ENCODE measurements around the gene CARD11.
"Not testable (repeated sequence)": the region's sequence is repeated elsewhere in the genome, so short reads cannot be mapped to it uniquely, and the experiment has no call there.

Gene CARD11

DNA sequence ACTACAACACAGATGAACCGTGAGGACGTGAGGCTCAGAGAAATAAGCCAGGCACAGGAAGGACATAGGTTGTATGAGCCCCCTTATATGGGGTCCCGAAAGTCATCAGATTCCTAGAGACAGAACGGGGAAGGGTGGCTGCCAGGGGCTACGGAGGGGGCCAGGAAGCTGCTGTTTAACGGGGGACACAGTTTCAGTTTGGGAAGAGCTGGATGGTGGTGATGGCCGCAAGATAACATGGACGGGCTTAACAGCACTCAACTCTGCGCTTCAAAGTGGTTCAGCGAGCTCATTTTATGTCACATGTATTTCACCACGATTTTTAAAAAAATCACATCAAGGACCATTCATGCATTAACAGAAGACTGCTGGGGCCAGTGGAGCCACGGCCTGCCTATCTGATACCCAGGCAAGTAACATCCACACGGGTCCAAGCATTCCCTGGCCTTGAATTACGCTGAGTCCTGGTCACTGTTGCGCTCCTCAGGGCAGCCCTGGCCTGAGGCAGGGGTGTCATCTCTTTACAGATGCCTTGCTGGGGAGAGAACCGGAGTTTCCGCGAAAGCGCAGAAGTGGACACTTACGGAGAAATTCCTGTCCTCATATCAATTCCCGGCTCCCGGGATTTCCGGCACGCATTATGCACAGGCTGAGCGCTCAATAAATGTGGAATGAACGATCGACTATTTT, 1.5 kb downstream of the CARD11 start:
- no peak overlapping the region for H3K27ac ChIP-seq
- no peak for TF ChIP-seq ZFX (IDR thresholded peaks at IDR 0.05)
- TF ChIP-seq, protein P1, sequence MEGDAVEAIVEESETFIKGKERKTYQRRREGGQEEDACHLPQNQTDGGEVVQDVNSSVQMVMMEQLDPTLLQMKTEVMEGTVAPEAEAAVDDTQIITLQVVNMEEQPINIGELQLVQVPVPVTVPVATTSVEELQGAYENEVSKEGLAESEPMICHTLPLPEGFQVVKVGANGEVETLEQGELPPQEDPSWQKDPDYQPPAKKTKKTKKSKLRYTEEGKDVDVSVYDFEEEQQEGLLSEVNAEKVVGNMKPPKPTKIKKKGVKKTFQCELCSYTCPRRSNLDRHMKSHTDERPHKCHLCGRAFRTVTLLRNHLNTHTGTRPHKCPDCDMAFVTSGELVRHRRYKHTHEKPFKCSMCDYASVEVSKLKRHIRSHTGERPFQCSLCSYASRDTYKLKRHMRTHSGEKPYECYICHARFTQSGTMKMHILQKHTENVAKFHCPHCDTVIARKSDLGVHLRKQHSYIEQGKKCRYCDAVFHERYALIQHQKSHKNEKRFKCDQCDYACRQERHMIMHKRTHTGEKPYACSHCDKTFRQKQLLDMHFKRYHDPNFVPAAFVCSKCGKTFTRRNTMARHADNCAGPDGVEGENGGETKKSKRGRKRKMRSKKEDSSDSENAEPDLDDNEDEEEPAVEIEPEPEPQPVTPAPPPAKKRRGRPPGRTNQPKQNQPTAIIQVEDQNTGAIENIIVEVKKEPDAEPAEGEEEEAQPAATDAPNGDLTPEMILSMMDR (conservative IDR thresholded peaks at IDR 0.05), result no peak

DNA sequence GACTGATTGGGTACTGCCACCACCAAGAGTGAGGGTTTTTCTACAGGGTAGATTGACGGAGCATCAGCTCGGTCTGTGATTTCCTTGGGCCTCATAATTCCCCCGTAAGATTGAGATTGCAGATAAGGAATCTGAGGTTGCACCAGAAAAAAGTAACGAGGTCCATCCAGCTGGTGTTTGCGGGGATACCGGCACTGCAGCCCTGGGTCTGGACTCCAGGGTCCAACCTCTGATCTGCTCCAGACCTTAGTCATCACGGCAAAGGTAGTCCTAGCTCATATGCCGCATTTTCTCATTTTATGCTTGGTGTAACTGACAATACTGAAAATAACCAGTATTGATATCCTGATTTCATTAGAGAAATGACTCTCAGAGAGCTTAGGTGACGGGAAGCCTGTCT, 3.9 kb downstream of the CARD11 start:
- TF ChIP-seq, protein P1 (conservative IDR thresholded peaks at IDR 0.05), result no peak
- no peak for TF ChIP-seq ZFX (IDR thresholded peaks at IDR 0.05)
- no peak overlapping the region for H3K27ac ChIP-seq

DNA sequence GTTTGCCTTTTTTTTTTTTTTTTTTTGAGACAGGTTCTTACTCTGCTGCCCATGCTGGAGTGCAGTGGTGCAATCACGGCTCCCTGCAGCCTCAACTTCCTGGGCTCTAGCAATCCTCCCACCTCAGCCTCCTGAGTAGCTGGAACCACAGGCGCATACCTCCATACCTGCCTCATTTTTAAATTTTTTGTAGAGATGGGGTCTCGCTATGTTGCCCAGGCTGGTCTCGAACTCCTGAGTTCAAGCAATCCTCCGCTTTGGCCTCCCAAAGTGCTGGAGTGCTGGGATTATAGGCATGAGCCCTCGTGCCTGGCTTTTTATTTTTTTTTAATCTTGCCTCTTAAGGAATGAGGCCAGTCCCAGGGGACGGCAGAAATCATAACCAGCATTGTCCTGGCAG, 5.7 kb downstream of the CARD11 start:
- not testable (repeated sequence) for H3K27ac ChIP-seq

DNA sequence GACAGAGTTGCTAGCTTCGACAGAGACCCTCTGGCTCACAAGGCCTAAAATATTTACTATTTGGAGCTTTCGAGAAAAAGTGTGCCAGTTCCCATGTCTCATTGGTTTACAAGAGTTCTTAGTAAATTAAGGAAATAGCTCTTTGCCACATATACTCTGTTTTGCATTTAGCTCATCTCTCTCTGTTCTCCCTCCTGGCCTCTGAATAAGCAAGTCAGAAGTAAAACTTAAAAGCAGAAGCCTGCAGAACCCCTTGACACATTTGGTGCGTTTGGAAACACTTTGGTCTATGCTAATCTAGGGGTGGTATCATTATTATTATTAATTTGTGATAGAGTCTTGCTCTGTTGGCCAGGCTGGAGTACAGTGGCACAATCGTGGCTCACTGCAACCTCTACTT, 6.4 kb downstream of the CARD11 start:
- H3K27ac ChIP-seq, result no peak overlapping the region
- TF ChIP-seq, protein P1 (conservative IDR thresholded peaks at IDR 0.05), result no peak
- TF ChIP-seq ZFX (IDR thresholded peaks at IDR 0.05), result no peak

DNA sequence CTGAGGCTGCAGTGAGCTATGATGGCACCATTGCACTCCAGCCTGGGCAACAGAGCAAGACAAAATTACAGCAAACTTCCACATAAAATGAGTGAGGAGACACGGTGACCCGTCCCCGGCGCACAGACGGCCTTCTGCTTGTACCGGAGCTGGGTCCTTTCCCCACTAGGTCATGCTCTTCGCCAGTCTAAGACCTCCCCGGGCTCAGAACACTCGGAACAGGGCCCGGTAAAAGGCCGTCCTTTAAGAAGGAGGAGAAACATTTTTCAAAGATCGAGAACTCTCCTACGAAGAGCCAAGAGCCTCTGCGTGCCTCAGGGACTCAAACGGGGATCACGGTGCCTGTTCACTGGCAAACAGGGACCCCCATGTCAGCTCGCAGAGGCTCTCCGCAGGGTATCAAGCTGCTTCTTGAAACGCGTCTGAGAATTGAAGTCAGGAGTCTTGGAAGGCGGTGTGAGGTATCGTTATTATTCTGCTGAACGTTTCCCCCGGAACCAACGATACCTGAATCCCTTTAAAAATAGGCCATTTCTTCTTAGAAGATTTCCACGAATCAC, 9.0 kb downstream of the CARD11 start:
- H3K27ac ChIP-seq, result no peak overlapping the region
- TF ChIP-seq ZFX (IDR thresholded peaks at IDR 0.05), result no peak
- TF ChIP-seq, protein P1 (conservative IDR thresholded peaks at IDR 0.05), result no peak

DNA sequence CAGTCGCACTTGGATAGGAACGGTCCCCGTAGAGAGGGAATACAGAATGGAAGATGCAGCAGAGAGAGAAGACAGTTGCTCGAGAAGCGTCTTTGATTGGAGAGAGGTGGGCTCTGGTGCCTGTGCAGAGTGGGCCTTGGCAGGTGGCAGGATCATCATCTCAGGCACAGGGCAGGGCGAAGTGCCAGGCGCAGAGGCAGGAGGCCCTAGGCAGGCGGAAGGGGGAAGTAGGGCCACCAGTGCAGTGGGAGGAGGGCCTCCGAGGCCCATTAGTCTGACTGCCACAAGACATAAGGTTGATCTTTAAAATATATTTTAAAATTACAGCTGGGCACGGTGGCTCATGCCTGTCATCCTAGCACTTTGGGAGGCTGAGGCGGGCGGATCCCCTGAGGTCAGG, 10.1 kb downstream of the CARD11 start:
- TF ChIP-seq, protein P1 (conservative IDR thresholded peaks at IDR 0.05), result no peak
- no peak for TF ChIP-seq ZFX (IDR thresholded peaks at IDR 0.05)

DNA sequence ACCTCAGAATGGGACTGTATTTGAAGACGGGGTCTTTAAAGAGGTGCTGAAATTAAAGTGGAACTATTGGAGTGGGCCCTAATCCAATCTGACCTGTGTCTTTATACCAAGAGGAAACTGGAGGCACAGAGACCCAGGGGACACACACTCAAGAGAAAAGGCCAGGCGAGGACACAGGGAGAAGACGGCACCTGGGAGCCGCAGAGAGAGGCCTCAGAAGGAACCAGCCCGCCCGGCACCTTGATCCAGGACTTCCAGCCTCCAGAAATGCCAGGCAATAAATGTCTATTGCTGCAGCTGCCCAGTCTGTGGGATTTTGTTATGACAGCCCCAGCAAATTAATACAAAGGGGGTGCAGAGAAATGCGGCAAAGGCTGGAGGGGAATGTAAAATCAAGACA, 10.5 kb downstream of the CARD11 start:
- no peak overlapping the region for H3K27ac ChIP-seq
- TF ChIP-seq, protein P1 (conservative IDR thresholded peaks at IDR 0.05), result no peak
- TF ChIP-seq ZFX (IDR thresholded peaks at IDR 0.05), result no peak

More for the DNA sequence above, 10.1 kb downstream of the CARD11 start:
- H3K27ac ChIP-seq, result no peak overlapping the region

DNA sequence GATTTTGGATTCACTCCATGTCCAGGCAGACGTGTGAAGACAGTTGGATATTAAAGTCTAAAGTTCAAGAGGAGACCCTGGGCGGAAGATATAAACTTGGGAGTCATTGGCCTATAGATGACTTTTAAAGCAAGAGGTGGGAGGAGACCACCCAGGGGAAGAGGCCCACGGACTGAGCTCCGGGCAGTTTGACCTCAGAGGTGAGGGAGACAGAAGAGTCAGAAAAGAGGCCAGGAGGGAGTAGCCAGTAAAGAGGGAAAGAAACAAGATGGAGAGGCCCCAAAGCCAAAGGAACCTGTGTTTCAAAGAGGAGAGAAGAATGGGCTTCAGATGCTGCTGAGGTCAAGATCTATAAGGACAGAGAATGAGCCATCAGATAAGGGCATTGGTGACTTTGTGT, 11.4 kb downstream of the CARD11 start:
- TF ChIP-seq, protein P1 (conservative IDR thresholded peaks at IDR 0.05), result no peak
- TF ChIP-seq ZFX (IDR thresholded peaks at IDR 0.05), result no peak

More for the DNA sequence above, 11.4 kb downstream of the CARD11 start:
- H3K27ac ChIP-seq, result no peak overlapping the region
